Endodermal cell (in vitro differentiated cells): ENCODE measurements around the gene MINPP1. TPM values are rescaled to one million over a fixed set of nuclear protein-coding genes. Genes with fewer than 3 reads are reported as not detected.

Experiments used
- DNase-seq: peaks from one replicate; pipeline ENCODE4 v3.0.0-alpha.2; 2017
- H3K27ac ChIP-seq: 2 replicates; pipeline ENCODE4 v1.5.1; 2013; ENCODE audit warnings: mild to moderate bottlenecking, low read depth, low read length, moderate library complexity
- H3K27me3 ChIP-seq: 2 replicates; pipeline ENCODE4 v1.6.1; 2013; ENCODE audit warnings: mild to moderate bottlenecking, low read length, moderate library complexity; ENCODE audit not compliant: insufficient read depth, control insufficient read depth, poor library complexity, severe bottlenecking
- H3K36me3 ChIP-seq: 2 replicates; pipeline ENCODE4 v1.7.0; 2013; ENCODE audit warnings: mild to moderate bottlenecking, low read length, moderate library complexity; ENCODE audit not compliant: control insufficient read depth, insufficient read depth
- H3K4me1 ChIP-seq: one replicate; pipeline ENCODE4 v1.7.0; 2013; ENCODE audit warnings: low read length; ENCODE audit not compliant: control insufficient read depth, insufficient read depth
- H3K4me3 ChIP-seq: 2 replicates; pipeline ENCODE4 v1.5.1; 2013; ENCODE audit warnings: mild to moderate bottlenecking, low read length, moderate library complexity
- H3K9ac ChIP-seq: 2 replicates; pipeline ENCODE4 v1.6.1; 2013; ENCODE audit warnings: mild to moderate bottlenecking, low read length, moderate library complexity; ENCODE audit not compliant: poor library complexity, severe bottlenecking; ENCODE audit errors: extremely low read depth
- H3K9me3 ChIP-seq: 2 replicates; pipeline ENCODE4 v1.6.1; 2013; ENCODE audit warnings: mild to moderate bottlenecking, low read length, moderate library complexity; ENCODE audit not compliant: control insufficient read depth
- H3K27ac Mint-ChIP-seq: 2 replicates; pipeline ENCODE4 v1.8.0; 2020; ENCODE audit warnings: mixed read lengths
- H3K27me3 Mint-ChIP-seq: 2 replicates; pipeline ENCODE4 v1.8.0; 2021; ENCODE audit warnings: mild to moderate bottlenecking, mixed read lengths; ENCODE audit not compliant: insufficient read depth
- H3K36me3 Mint-ChIP-seq: 2 replicates; pipeline ENCODE4 v1.8.0; 2020; ENCODE audit warnings: low read depth, mixed read lengths
- H3K4me1 Mint-ChIP-seq: 2 replicates; pipeline ENCODE4 v1.8.0; 2020; ENCODE audit warnings: mixed read lengths
- H3K4me3 Mint-ChIP-seq: 2 replicates; pipeline ENCODE4 v1.8.0; 2020; ENCODE audit warnings: mild to moderate bottlenecking, moderate library complexity, mixed read lengths
- H3K9me3 Mint-ChIP-seq: 2 replicates; pipeline ENCODE4 v1.8.0; 2020; ENCODE audit warnings: mild to moderate bottlenecking, mixed read lengths
- CTCF ChIP-seq: fragments of 200-600 bp; sonication (generic); conservative IDR thresholded peaks from 2 replicates; pipeline ENCODE4 v1.5.0; 2021; ENCODE audit warnings: antibody characterized with exemption, mild to moderate bottlenecking
- WGBS, 2 experiments: methylation state at CpG; one replicate each; pipeline versions ENCODE4 v1.1.5 to v1.1.7; 2013; ENCODE audit warnings: missing lambda C conversion rate in 2 of 2, mixed read lengths in 1 of 2; ENCODE audit not compliant: insufficient coverage in 1 of 2, insufficient read length in 1 of 2; 5-methylcytosine and 5-hydroxymethylcytosine counted together
- total RNA-seq, 2 donors: library from RNA; stranded (reverse); fragmentation: NEBNext Ultra II Directional in 1 of 2; extraction: Animal tissue kit (Norgen Biotek cat#: 25700) in 1 of 2; gene quantifications; 2 replicates in 1 of 2; 3 replicates in 1 of 2; pipeline ENCODE4 v1.2.1, GENCODE V29; 2021

MINPP1 gene
- total RNA-seq, 2 donors from 2014 or later: 32.4 to 40.4 TPM

GRCh38 chr10:87575851-87576250, 71.2 kb downstream of the MINPP1 start:
- Mint-ChIP-seq H3K27ac (no peak overlapping the region), H3K36me3 (no peaks in the 10 kb centered on the region), H3K4me1 (peaks cover 5% of the 10 kb centered on the region), H3K27me3 (no peaks in the 10 kb centered on the region), H3K9me3 (peaks cover 10% of the 10 kb centered on the region), H3K4me3 (no peak overlapping the region)
- no peak overlapping the region for H3K27ac ChIP-seq
- H3K4me1 ChIP-seq: no peaks in the 10 kb centered on the region
- WGBS, 2 experiments: 94 to 100% methylated on average over 2 to 3 of the region's 3 CpGs
- no peak for DNase-seq
- H3K27me3 ChIP-seq: no peaks in the 10 kb centered on the region
- H3K36me3 ChIP-seq: no peaks in the 10 kb centered on the region
- H3K4me3 ChIP-seq: no peak overlapping the region
- TF ChIP-seq CTCF: no peak
- no peak overlapping the region for H3K9ac ChIP-seq
- no peaks in the 10 kb centered on the region for H3K9me3 ChIP-seq

DNA sequence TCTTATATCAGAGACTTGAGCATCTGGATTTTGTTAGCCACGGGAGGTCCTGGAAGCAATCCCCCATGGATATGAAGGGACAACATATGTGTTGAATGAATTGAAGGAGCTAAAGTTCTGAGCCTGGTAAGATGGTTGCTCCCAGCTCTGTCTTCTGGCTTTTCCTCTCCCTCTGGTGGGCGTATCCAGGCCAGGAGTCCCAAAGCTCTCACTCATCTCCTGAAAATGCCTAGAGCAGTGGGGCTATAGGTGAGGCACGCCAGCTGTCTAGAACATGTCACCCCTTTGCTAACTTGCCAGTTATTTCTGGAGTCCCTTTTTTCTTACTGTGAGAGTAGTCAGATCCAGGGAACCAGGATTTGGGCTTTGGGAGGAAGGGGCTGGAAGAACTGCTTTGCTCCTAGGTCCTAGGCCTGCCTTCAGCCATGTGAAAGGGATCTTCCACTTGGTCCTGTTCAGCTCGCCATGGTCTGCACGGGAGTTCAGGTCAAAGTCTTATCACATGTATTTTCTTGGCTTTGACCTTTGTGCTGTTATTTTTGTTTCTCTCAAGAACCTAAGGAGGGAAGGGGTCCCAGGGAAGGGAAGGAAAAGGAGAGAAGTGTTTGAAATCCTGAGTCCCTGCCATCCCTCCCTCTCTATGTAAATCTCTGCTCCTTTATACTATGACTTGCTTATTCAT, 73.6 kb downstream of the MINPP1 start:
- WGBS, 2 experiments: 87 to 92% methylated on average over 3 to 5 of the region's 5 CpGs
- no peak for DNase-seq
- no peaks in the 10 kb centered on the region for H3K27me3 Mint-ChIP-seq

DNA sequence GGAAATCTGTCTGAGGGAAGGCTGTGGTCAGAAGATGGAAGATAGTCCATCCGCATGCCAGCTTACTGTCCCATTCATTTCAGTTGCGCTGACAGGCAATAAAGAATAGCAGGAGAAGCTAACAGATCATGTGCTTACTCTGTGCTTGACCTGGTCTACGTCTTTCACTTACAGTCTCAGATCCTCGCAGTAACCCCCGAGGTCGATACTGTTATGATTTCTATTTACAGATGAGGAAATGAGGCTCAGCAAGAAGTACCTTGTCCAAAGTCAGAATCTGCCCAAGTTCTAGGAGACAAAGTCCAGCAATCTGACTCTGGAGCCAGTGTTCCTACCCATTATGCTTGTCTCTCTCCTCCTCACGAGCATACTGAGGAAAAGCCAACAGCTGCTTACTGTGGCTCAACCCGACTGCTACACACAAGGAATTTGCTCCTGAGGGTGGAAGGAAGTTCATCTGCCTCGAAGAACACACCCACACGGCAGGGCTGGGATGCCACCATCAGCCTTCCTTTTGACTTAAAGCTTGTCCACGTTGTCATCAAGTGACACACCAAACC, 74.2 kb downstream of the MINPP1 start:
- WGBS, 2 experiments: 87 to 92% methylated on average over 9 to 11 of the region's 11 CpGs

More for the DNA sequence above, 73.6 kb downstream of the MINPP1 start:
- Mint-ChIP-seq H3K9me3 (no peaks in the 10 kb centered on the region), H3K4me3 (no peak overlapping the region), H3K4me1 (peaks cover 5% of the 10 kb centered on the region), H3K36me3 (no peaks in the 10 kb centered on the region), H3K27ac (no peak overlapping the region)
- Histone ChIP-seq H3K9ac (no peak overlapping the region), H3K4me3 (no peak overlapping the region), H3K4me1 (no peaks in the 10 kb centered on the region), H3K9me3 (no peaks in the 10 kb centered on the region), H3K36me3 (no peaks in the 10 kb centered on the region), H3K27ac (no peak overlapping the region), H3K27me3 (no peaks in the 10 kb centered on the region)
- peak; percentile 14 for TF ChIP-seq CTCF

More for the DNA sequence above, 74.2 kb downstream of the MINPP1 start:
- no peaks in the 10 kb centered on the region for H3K27me3 Mint-ChIP-seq
- H3K36me3 Mint-ChIP-seq: no peaks in the 10 kb centered on the region
- Histone ChIP-seq H3K27ac (no peak overlapping the region), H3K36me3 (no peaks in the 10 kb centered on the region), H3K9me3 (no peaks in the 10 kb centered on the region), H3K4me3 (no peak overlapping the region), H3K4me1 (no peaks in the 10 kb centered on the region), H3K9ac (no peak overlapping the region), H3K27me3 (no peaks in the 10 kb centered on the region)
- DNase-seq: no peak
- no peak overlapping the region for H3K27ac Mint-ChIP-seq
- no peak for TF ChIP-seq CTCF
- H3K4me1 Mint-ChIP-seq: peaks cover 5% of the 10 kb centered on the region
- no peak overlapping the region for H3K4me3 Mint-ChIP-seq
- H3K9me3 Mint-ChIP-seq: no peaks in the 10 kb centered on the region
